Keratinocyte (primary cell): ENCODE measurements around the gene PPME1. TPM values are rescaled to one million over a fixed set of nuclear protein-coding genes. Genes with fewer than 3 reads are reported as not detected.

ENCODE experiments used
- DNase-seq: peaks from one replicate; pipeline ENCODE4 v3.0.0-alpha.2; 2011; ENCODE audit warnings: low read depth, missing footprints, low spot score
- FAIRE-seq: peaks from 2 replicates; lab custom pipeline; 2011; peaks lifted over from hg19 to GRCh38; lab: Jason Lieb, UNC
- H2AFZ ChIP-seq: 2 replicates; pipeline ENCODE4 v1.6.0; 2012; ENCODE audit warnings: low read length, control low read depth, inconsistent platforms; ENCODE audit not compliant: control insufficient read depth
- H3K27ac ChIP-seq: 2 replicates; pipeline ENCODE4 v1.5.1; 2011; ENCODE audit warnings: low read length; ENCODE audit not compliant: control insufficient read depth, insufficient read depth
- H3K27me3 ChIP-seq: 3 replicates; pipeline ENCODE4 v1.6.0; 2011; ENCODE audit warnings: low read length; ENCODE audit not compliant: control insufficient read depth, insufficient read depth; ENCODE audit errors: extremely low read depth
- H3K36me3 ChIP-seq, 2 experiments: 2 replicates in 1 of 2; 3 replicates in 1 of 2; pipeline ENCODE4 v1.5.1; 2011; ENCODE audit warnings: low read length in 2 of 2, mild to moderate bottlenecking in 1 of 2; ENCODE audit not compliant: control insufficient read depth in 2 of 2, insufficient read depth in 2 of 2; ENCODE audit errors: extremely low read depth in 1 of 2
- H3K4me1 ChIP-seq: 3 replicates; pipeline ENCODE4 v1.5.1; 2011; ENCODE audit warnings: low read length; ENCODE audit not compliant: control insufficient read depth, insufficient read depth; ENCODE audit errors: extremely low read depth
- H3K4me2 ChIP-seq: 3 replicates; pipeline ENCODE4 v1.6.0; 2011; ENCODE audit warnings: low read depth, low read length; ENCODE audit not compliant: control insufficient read depth, insufficient read depth; ENCODE audit errors: extremely low read depth
- H3K4me3 ChIP-seq, 3 experiments: fragments of 200-600 bp in 1 of 3; sonication (generic) in 1 of 3; 2 replicates in 2 of 3; 3 replicates in 1 of 3; pipeline ENCODE4 v1.5.1; 2011 to 2016; ENCODE audit warnings: low read length in 3 of 3, mild to moderate bottlenecking in 3 of 3, control low read depth in 2 of 3, inconsistent platforms in 1 of 3, low read depth in 1 of 3, mixed read lengths in 1 of 3, mixed run types in 1 of 3, moderate library complexity in 1 of 3; ENCODE audit not compliant: control insufficient read depth in 2 of 3, insufficient read depth in 2 of 3; ENCODE audit errors: extremely low read depth in 1 of 3
- H3K79me2 ChIP-seq: 2 replicates; pipeline ENCODE4 v1.6.0; 2012; ENCODE audit warnings: low read length; ENCODE audit not compliant: control insufficient read depth, insufficient read depth
- H3K9ac ChIP-seq: 3 replicates; pipeline ENCODE4 v1.6.0; 2011; ENCODE audit warnings: low read length; ENCODE audit not compliant: control insufficient read depth, insufficient read depth; ENCODE audit errors: extremely low read depth
- H3K9me1 ChIP-seq: 3 replicates; pipeline ENCODE4 v1.6.0; 2011; ENCODE audit warnings: low read length; ENCODE audit not compliant: control insufficient read depth, insufficient read depth; ENCODE audit errors: extremely low read depth
- H3K9me3 ChIP-seq: 2 replicates; pipeline ENCODE4 v1.5.1; 2012; ENCODE audit warnings: low read depth, low read length; ENCODE audit not compliant: control insufficient read depth
- H4K20me1 ChIP-seq: 3 replicates; pipeline ENCODE4 v1.6.0; 2011; ENCODE audit warnings: low read length; ENCODE audit not compliant: control insufficient read depth, insufficient read depth; ENCODE audit errors: extremely low read depth
- CTCF ChIP-seq, 3 experiments: IDR thresholded peaks in 1 of 3; conservative IDR thresholded peaks in 1 of 3; optimal IDR thresholded peaks in 1 of 3; 2 replicates in 2 of 3; 3 replicates in 1 of 3; pipeline versions ENCODE3 to v1.5.1; 2011; ENCODE audit warnings: low read length in 3 of 3, mild to moderate bottlenecking in 3 of 3, moderate library complexity in 2 of 3, control low read depth in 1 of 3, inconsistent platforms in 1 of 3; ENCODE audit not compliant: insufficient read depth in 2 of 3; ENCODE audit errors: extremely low read depth in 1 of 3
- EZH2 ChIP-seq: IDR thresholded peaks from one replicate; pipeline ENCODE4 v1.6.1; 2012; ENCODE audit warnings: inconsistent platforms, mild to moderate bottlenecking, low read length, moderate library complexity
- dilution Hi-C: fragments of 300-500 bp; cut with MboI; formaldehyde crosslinking; loops from one replicate; pipeline ENCODE4 v1.7.0; 2020; ENCODE audit warnings: low sequenced_read_pairs; ENCODE audit not compliant: extremely low pct_ligation_motif_present
- polyA plus RNA-seq, 5 experiments: library from polyadenylated mRNA; depleted of rRNA in 3 of 5; stranded (reverse) in 3 of 5; stranded (forward) in 1 of 5; unstranded in 1 of 5; fragments of >200 nt; gene quantifications; 1 replicate in 1 of 5; 2 replicates in 3 of 5; 3 replicates in 1 of 5; pipeline versions ENCODE4 v1.2.1 to v1.2.3, GENCODE V29; 2011 to 2012; ENCODE audit warnings: missing spikeins in 2 of 5, low read depth in 1 of 5, low replicate concordance in 1 of 5

PPME1 gene
- polyA plus RNA-seq, 1 donor (not counting 4 experiments of a cell fraction or from before 2014, with no cell fraction given) = 34.0 TPM

GRCh38 chr11:74204701-74205100, 33.6 kb downstream of the PPME1 start:
- H3K9me3 ChIP-seq = no peaks in the 10 kb centered on the region
- dilution Hi-C loops = no loop called here
- no peaks in the 10 kb centered on the region for H4K20me1 ChIP-seq
- FAIRE-seq (no peak), DNase-seq (no peak)
- TF ChIP-seq EZH2 = no peak
- TF ChIP-seq CTCF (optimal IDR thresholded peaks at IDR 0.05 in 1 of 3, IDR thresholded peaks at IDR 0.05 in 1 of 3, conservative IDR thresholded peaks at IDR 0.05 in 1 of 3; ENCODE audit: extremely low read depth in 1 of 3, insufficient read depth in 2 of 3, low read length in 3 of 3) = no peak
- H3K79me2 ChIP-seq = no peaks in the 10 kb centered on the region
- no peaks in the 10 kb centered on the region for H3K27me3 ChIP-seq
- H3K36me3 ChIP-seq = peaks cover 0 to 13% of the 10 kb centered on the region in 2 experiments
- no peak overlapping the region for H3K4me2 ChIP-seq
- H3K4me1 ChIP-seq = no peaks in the 10 kb centered on the region
- no peak overlapping the region for H2AFZ ChIP-seq
- no peak overlapping the region for H3K27ac ChIP-seq
- no peak overlapping the region for H3K4me3 ChIP-seq
- no peaks in the 10 kb centered on the region for H3K9me1 ChIP-seq
- H3K9ac ChIP-seq = no peak overlapping the region

GRCh38 chr11:74205181-74205580, 34.1 kb downstream of the PPME1 start:
- Histone ChIP-seq H3K79me2 (no peaks in the 10 kb centered on the region), H2AFZ (no peak overlapping the region), H3K27me3 (no peaks in the 10 kb centered on the region), H3K4me3 (no peak overlapping the region), H3K27ac (no peak overlapping the region), H3K4me1 (no peaks in the 10 kb centered on the region), H3K36me3 (peaks cover under 1 to 13% of the 10 kb centered on the region in 2 experiments), H4K20me1 (no peaks in the 10 kb centered on the region), H3K9ac (no peak overlapping the region), H3K4me2 (no peak overlapping the region), H3K9me1 (no peaks in the 10 kb centered on the region), H3K9me3 (no peaks in the 10 kb centered on the region)
- dilution Hi-C loops = no loop called here
- FAIRE-seq (no peak), DNase-seq (no peak)
- no peak for TF ChIP-seq CTCF (optimal IDR thresholded peaks at IDR 0.05 in 1 of 3, IDR thresholded peaks at IDR 0.05 in 1 of 3, conservative IDR thresholded peaks at IDR 0.05 in 1 of 3; ENCODE audit: extremely low read depth in 1 of 3, insufficient read depth in 2 of 3, low read length in 3 of 3)
- no peak for TF ChIP-seq EZH2
